NCI-H1694 treated with DMSO at 0.1 percent for 48 hours (cell line): ENCODE data around the gene PPP2R2C.
A peak's percentile ranks its signal among the peaks of the same experiment; 100 is the strongest.

Source experiments
- DNase-seq: peaks from one replicate; lab custom pipeline; 2025; lab: John Stamatoyannopoulos, UW

Gene PPP2R2C

DNA sequence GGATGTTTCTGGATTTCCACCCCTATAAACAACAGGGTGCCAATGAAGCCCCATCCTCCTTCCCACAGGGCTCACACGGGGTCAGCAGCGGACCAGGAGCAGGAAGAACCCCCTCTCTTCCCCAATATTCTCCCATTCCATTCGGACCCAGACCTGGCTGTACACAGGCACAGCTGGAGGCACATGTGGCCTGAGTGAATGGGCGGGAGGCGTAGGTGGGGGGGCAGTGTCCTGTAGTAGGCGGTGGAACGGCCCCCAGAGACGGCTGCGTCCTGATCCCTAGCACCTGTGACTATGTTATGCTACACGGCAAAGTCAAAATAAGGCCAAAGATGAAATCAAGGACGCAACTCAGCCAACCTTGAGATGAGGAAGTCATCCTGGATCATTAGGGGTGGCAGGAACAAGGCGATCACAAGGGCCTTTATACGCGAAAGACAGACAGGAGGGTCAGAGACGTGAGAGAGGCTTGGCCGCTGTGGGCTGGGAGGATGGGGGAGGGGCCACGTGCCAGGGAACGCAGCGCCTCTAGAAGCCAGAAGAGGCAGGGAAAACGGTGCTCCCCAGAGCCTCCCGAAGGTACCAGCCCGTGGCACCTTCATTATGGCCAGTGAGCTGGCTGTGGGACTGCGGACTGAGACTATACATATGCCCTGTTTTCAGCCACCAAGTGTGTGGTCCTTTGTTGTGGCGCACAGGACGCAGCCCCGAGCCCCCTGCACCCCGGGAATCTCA, 127.2 kb downstream of the PPP2R2C start:
- DNase-seq = no peak

DNA sequence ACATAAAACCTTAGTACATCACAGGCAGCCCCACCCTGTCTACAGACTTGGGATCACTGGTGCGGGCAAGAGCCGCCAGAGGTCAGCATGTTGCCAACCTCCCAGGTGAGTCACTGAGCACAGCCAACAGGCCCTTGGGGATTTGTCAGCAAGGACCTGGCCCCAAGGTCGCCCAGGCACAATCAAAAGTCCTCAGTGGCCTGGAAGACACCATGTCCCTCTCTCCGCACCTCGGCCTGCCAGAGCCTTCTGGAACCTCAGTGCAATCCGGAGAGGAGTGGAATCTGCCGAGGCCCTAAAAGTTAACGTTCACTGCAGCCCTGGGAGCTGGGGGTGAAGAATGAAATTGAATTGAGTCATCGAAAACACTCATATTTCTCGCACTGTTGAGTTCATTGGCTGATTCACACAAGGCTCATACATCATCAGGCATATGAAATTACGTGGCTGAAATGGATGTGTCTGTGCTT, 128.4 kb downstream of the PPP2R2C start:
- no peak for DNase-seq

DNA sequence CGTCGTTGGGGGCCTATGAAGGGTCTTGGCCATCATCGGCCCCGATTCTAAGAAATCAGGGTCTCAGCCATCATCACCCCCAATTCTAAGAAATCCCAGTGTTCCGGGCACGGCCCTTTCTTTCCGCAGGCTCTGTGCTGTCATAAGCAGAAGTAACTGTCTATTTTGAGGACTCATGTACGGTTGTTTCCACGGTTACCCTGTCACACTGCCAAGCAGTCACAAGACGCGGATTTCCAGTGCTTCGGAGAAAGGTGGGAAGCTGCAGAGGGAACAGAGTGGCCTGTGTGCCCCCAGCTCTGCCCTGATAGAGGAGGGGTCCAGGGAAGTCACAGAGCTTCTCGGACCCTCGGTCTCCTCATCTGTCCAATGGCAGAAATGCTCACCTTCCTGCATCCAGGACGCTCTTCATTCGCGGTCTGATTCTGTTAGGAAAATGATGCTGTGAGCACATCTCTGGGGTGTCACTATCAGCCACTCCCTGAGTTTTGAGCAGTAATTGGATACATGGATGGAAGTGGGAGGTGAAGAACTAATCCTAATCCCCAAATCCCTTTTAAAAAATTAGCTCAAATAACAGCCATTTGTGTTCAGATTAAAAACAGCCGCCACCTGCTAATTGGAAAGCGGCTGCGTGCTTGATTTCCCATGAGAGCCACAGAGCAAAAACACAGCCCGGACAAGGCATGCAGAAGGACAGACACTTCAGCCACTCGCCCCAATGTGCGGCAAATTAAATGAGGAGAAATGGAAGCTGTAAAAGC, 129.7 kb downstream of the PPP2R2C start:
- DNase-seq = peak; percentile 66

DNA sequence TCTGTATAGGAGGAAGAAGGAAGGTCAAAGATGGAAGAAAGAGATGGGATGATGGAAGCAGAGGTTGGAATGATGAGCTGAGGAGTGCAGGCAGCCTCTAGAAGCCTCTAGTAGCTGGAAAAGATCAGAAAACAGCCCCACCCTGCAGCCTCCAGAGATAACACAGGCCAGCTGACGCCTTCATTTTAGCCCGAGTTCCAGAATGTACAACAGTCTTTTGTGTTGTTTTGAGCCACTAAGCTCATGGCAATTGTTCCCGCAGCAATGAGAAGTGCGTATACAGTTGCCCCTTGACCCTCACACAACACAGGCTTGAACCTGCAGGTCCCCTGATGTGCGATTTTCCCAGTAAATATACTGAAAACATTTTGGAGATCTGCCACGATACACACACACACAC, 130.7 kb downstream of the PPP2R2C start:
- no peak for DNase-seq

DNA sequence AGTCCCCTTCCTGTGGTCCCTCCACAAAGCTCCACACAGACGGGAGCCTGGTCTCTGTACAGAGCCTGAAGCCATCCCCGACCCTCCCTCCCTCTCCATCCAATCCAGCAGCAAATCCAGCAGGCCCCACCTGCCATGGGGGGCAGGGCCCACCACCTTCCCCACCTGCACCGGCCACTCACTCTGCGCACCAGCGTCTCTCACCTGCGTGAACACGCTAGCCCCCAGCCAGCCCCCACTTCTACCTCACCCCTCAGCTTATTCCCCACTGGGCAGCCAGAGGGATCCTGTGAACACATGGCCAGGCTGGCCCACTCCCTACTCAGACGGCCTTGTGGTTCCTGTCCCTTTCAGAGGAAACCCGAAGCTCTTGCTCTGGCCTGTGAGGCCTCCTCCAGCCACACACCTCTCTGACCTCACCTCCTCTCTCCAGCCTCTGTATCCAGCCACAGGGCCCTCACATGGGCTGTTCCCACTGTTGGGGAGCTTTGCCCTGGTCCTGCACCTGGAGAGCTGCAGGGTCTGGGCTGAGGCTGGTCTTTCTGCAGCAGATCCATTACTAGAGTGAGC, 131.9 kb downstream of the PPP2R2C start:
- DNase-seq = no peak

DNA sequence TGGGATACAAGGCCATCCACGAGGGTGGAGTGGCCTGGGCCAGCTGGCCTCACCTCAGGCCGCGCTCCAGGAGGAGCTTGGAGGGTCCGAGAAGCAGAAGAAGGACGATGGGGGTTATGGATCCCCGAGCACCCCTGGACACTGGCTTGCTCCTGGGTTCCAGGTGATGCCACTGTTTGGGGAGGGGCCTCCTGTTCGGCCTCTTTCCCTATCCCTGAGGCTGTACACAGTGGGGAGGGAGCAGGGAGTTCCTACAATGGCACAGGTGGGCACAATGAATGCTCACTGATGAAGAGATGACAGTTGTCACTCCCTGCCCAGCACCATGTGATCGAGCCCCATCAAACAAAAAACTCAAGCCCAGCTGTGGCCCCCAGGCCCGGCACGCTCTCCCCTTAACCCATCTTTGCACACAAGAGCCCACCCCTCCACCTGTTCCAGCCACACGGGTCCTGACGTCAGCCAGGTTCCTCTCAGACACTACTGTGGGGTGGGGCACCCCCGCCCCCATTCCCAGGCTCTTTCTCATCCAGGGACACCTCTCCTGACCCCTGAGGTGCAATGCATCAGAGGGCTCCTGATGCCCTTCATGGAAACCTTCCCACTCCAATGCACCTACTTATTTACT, 132.5 kb downstream of the PPP2R2C start:
- DNase-seq = no peak

DNA sequence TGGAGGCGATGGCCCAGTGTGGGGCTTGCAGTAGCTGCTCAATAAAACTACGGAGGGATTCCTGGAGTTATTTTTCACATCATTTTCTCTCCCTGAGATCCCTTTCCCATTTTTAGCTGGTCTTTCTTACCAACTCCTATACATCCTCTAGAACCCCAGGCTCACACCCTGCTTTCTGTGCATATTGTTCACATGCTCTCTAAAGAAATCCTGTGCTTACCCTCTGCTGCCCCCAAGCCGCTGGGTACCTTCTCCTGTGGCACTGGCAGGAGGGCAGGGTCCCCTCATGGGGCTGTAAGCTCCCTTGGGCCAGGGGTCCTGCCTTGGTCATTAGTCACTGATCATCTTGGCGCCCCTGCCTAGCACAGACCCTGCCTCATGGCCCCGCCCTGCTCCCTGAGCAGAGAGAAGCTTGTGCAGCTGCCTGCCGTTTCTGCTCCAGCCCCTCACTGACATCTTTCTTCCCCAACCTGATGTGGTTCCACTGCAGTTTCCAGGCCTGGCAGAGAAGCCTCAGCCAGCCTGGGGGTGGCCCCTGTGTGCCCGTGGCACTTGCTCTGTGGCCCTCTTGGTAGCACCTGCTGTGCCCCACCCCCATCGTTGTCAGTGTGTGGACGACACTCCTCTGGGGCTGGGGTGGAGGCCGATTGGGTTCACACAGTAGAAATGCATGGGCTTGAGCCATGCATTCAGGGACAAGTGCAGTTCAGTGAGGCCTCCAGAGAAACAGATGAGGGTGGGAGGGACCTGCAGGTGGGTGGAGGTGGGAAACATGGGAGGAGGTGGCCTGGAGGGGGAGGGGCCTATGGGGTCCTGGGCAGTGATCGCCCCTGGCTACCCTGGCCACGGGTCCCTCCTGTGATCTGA, 133.2 kb downstream of the PPP2R2C start:
- DNase-seq = no peak

DNA sequence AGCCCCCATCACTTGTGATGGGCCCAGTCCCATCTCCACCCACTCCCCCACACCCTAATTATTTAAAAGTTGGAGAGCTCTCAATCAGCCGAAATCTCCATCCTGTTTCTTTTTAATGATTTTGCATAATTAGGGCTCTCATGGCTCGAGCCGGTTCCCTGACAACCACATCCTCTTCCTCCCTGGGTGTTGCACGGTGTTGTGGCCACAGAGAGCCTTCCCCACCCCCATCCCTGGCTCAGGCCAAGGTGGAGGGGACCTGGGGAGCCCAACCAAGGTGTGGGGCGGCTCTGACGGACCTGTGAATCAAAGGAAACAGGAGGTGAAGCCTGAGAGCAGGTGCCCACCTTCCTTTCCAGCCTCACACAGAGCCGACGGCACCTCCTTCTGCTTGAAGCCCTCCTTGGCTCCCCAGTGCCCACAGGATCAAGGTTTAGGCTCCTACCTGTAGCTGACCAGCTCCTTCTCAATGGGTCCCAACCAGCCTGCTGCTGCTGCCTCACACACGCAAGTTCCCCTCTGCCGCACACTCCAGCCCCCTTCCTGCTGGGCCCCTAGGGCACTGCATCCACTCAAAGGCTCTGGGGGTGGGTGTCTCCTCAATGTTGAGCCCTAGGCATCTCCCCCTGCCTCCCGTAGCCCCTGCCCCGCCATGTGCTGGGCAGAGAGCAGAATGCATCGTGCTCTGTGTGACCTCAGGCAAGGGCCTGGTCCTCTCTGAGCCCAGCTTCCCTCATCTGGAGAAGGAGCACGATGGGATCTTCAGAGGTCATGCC, 134.1 kb downstream of the PPP2R2C start:
- DNase-seq = no peak

DNA sequence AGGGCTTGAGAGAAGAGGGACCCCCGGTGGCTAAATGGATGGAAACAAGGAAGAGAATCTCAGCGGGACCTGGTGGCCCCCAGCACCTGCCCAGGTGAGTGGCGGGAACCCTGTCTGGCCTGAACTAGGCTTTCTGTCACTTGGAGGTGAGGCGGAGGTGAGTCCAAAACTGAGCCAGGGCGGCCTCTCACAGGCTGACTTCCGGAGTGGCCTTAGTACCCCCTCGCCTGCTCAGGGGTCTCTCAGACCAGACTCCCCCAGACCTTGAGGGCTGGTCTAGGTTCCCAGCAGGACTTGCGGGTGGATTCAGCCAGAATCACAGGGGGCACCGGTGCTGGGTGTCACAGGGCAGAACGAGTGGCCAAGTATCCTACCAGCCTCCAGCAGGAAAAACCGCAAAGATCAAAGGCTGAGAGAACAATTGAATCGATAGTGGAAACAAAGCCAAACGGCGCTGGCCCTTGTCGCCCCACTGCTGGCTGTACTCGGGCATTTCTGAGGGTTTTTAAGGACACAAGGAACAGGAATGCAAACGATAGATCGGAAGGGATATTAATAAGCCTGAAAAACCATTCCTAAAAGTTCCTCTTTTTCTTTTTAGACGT, 135.0 kb downstream of the PPP2R2C start:
- no peak for DNase-seq

DNA sequence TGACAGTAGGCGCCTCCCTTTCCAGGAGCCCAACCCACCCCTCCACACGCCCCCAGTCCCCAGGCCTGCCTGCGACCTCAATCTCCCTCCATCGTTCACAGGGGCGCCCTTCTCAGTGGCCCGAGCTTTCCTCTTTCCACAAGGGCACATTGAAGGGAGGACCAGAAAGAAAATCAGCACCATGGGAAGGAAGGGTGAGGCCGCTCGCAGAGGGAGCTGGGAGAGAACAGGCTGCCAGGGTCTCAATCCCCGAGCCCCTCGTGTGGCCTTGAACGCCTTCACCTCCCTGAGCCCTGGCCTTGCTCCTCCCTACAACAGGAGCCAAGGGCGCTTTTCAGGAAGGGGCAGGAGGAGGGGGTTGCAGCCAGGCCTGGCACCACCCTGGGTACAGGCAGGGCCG, 136.2 kb downstream of the PPP2R2C start:
- DNase-seq = no peak

DNA sequence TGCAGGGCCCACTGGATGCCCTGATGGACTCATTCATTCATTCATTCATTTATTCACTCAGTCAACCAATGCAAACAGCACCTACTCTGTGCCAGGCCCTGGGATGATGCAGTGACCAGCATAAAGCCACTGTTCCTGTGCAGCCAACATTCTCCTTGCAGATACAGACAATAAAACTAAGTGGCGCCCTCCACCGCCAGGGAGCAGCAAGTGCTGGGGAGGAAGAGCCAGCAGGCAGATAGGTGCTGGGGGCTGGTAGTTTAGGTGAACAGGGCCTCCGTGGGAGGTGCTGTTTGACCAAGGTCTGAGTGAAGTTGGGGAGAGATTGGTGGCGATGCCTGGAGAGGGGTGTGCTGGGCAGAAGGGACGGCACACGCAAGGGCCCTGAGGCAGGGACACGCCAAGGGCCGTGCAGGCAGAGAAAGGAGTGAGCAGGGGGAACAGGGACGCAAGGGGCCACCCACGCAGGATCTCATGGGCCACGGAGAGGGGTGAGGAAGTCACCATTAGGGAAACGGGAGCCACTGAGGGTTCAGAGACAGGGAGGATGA, 137.3 kb downstream of the PPP2R2C start:
- DNase-seq = no peak

DNA sequence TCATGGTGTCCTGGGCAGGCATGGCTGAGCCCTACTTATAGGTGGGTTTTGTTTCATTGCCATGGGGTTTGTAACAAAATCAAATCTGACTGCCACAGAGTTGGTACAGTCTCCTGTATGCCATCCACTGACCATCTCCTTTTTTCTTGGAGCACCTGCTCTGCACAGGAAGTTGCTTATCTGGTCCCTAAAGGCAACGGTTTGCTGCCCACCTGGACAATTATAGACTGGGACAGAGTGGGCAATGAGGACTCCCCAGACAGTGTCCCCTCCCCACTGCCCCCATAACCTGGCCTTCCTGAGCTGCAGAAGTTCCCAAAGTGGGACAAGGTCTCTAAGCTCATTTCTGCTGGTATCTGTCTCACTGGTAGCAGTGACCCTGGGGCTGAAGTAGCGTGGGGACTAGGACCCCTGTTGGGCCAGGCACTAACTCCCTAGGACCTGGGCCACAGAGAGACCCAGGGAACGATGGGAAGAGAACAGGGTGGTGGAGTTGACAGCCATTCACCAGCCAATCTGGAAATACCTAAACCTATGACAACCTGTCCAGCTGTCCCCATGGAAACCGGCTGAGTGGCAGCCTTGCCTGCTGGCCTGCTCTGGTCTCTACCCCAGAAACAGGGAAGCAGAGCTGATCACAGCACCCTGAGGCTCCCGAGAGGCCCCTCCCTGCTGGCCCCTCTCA, 138.1 kb downstream of the PPP2R2C start:
- DNase-seq = no peak

DNA sequence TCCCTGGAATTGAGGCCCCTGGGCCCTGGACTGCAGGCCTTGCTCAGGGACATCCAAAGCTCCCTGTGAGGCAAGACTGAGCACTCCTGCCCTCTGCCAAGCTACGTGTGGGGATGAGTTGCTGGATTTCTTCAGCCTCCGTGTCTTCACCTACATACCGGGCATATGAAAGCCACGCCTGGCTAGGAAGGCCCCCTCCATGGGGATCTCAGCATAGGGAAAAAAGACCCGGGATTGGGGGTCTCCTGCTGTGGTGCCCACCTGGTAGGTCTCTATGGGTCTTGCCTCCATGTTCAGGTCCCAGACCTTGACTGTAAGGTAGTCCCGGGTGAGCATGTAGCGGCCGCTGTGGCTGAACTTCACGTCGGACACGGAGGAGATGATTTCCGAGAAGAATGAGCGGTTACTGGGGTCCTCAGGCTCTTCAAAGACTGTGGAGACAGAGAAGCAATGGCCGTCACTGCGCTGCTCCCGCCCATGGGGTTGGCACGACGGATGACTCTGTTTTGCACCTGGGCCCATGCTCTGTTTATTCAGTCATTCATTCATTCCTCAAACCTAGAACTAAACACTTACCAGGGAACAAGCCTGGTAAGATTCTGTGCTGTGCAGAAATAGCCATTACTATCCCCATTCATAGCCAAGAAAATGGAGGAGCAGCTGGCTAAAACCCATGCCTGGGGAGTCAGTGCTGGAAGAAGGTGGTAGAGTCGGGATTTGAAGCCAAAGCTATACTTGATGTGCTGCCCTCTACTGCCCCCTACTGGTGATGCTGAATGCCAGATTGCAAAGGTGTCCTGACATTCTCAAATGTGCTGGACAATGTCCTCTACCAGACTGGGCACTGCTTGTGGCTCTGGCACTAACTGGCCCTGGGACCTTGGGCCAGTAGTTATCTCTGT, 138.9 kb downstream of the PPP2R2C start:
- DNase-seq = no peak

DNA sequence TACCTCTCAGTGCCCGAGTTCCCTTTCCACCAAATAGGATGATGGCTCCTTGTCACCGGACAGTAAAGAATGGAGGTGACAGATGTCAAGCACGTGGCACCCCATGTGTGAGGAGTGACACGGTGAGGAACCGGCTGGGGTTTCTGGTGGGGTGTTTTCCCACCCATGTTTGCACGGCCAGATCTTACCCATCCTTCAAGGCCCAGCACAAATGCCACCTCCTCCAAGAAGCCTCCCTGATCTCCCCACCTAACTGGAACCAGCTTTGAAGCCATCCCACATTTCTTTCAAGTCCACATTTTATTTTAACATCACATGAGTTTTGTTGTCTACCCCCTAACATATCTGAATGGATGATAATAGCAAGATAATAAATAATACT, 139.8 kb downstream of the PPP2R2C start:
- DNase-seq = no peak

DNA sequence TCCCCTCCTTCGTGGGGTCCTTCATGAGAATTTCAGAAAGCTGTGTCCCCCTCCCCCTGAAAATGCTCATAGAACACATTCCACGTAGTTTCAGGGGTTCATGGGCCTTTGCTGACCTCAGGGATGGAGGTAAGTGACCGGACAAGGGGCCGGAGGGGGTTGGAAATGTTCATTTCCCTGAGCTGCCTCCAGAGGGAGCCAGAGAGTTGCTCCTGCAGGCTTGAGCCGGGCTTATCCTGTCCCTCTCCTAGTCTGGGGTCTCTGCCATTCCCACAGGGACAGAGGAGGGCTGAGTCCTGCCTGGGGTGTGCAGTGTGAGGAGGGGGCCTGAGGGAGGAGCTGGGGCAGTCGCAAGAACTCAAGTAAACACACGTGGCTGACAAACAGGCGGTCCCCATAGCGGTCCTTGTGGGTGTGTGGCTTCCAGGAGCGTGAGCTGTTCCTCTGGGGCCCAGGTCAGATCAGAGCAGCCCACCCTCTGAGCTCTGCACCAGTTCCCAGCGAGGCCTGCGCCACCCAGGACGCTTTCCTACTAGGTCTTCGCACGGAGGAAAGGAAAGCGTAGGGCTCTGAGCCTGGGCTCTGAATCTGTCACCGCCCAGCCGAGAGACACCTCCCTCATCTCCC, 140.3 kb downstream of the PPP2R2C start:
- DNase-seq = no peak

DNA sequence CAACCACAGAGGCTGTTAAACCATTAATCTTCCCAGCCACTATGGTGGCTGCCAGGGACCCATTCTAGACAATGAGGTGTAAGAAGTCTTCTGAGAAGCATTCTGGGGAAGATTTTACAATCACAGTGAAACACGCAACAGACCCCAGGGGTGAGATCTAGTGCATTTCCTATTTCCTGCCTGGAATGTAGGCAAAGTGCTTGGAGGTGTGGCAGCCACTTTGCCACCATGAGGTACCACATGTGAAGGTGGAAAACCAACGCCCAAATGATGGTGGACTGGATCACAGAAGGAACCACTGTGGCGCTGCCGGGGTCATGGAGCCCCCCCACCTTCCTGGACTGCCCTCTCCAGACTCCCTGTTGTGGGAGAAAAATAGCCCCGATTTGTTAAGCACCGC, 140.9 kb downstream of the PPP2R2C start:
- DNase-seq = no peak

DNA sequence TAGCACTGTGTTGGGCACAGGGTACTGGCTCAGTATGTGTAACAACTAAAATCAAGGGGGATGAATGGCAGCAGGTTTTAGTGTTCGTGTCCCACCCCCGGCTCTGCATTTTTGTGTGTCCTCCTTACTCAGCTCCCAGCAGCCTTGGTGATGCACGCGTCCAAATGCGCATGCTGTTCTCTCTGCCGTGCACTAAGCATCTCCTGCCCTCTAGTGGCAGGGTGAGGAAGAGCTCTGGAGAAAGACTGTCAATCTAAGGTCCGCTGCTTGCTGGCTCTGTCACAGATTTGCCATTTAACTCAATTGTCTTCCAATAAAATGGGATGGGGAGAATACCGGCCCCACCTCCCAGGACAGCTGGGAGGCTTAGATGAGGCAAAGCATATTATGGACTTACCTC, 141.4 kb downstream of the PPP2R2C start:
- DNase-seq = peak; percentile 31

DNA sequence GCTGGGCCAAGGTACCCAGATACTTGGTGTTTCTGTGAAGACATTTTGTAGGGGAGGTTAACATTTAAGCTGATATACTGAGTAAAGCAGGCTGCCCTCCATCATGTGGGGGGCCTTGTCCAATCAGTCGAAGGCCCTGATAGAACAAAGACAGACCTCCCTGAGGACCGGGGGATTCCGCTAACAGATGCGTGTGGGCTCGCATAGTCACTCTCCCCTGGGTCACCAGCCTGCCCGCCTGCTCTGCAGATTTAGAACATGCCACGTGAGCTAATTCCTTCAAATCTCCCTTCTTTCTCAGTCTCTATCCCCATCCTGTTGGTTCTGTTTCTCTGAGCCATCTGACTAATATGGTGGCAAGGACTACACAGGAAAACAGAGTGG, 142.0 kb downstream of the PPP2R2C start:
- no peak for DNase-seq
